Astrocyte of the spinal cord (primary cell): Measurements from ENCODE around the gene PCCA.
"Not testable (repeated sequence)": the region's sequence is repeated elsewhere in the genome, so short reads cannot be mapped to it uniquely, and the experiment has no call there.

ENCODE experiments used
- DNase-seq: peaks from one replicate; pipeline ENCODE4 v3.0.0; 2011; ENCODE audit warnings: low read depth, low spot score
- H3K4me3 ChIP-seq: 2 replicates; pipeline ENCODE4 v1.5.1; 2011; ENCODE audit warnings: low read depth, mild to moderate bottlenecking, low read length, moderate library complexity
- in situ Hi-C: cut with HindIII; loops from 2 replicates; pipeline ENCODE4 v1.10.0; 2017; ENCODE audit warnings: low sequenced_read_pairs
- TF ChIP-seq, protein P1 (sequence below): IDR thresholded peaks from 2 replicates; pipeline ENCODE4 v1.5.1; 2012; ENCODE audit warnings: low read depth, mild to moderate bottlenecking, low read length, inconsistent platforms

Gene PCCA

GRCh38 chr13:100521851-100522617, 433.1 kb downstream of the PCCA start:
- H3K4me3 ChIP-seq, result no peak overlapping the region
- no peak for DNase-seq
- TF ChIP-seq, protein P1, sequence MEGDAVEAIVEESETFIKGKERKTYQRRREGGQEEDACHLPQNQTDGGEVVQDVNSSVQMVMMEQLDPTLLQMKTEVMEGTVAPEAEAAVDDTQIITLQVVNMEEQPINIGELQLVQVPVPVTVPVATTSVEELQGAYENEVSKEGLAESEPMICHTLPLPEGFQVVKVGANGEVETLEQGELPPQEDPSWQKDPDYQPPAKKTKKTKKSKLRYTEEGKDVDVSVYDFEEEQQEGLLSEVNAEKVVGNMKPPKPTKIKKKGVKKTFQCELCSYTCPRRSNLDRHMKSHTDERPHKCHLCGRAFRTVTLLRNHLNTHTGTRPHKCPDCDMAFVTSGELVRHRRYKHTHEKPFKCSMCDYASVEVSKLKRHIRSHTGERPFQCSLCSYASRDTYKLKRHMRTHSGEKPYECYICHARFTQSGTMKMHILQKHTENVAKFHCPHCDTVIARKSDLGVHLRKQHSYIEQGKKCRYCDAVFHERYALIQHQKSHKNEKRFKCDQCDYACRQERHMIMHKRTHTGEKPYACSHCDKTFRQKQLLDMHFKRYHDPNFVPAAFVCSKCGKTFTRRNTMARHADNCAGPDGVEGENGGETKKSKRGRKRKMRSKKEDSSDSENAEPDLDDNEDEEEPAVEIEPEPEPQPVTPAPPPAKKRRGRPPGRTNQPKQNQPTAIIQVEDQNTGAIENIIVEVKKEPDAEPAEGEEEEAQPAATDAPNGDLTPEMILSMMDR, result no peak
- in situ Hi-C loops, result no loop called here

GRCh38 chr13:100522618-100523309, 433.9 kb downstream of the PCCA start:
- no peak for DNase-seq
- TF ChIP-seq, protein P1, result no peak
- no peak overlapping the region for H3K4me3 ChIP-seq
- in situ Hi-C loops, result no loop called here

GRCh38 chr13:100523411-100523810, 434.5 kb downstream of the PCCA start:
- H3K4me3 ChIP-seq, result no peak overlapping the region
- no peak for DNase-seq
- in situ Hi-C loops, result no loop called here
- TF ChIP-seq, protein P1, result no peak

DNA sequence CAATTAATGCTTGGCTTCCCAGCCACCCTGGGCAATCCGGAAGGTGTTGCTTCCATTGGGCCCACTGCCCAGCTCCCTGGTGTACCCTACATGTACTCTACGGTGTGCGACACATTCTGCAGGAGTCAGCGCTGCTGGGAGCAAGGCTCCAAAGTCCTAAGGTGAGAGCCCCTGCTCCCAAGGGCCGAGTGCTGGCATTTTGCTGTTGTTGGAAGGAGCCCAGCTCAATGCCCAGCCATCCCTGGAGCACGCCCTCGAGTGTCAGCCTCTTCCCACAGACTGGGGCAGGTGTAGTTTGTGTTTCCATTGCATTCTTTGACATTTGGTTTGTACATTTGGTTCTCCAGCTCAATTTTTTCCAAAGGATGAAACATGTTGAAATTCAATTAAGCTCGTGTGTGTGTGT, 435.1 kb downstream of the PCCA start:
- TF ChIP-seq, protein P1, result no peak
- in situ Hi-C loops, result no loop called here
- no peak overlapping the region for H3K4me3 ChIP-seq
- DNase-seq, result no peak

DNA sequence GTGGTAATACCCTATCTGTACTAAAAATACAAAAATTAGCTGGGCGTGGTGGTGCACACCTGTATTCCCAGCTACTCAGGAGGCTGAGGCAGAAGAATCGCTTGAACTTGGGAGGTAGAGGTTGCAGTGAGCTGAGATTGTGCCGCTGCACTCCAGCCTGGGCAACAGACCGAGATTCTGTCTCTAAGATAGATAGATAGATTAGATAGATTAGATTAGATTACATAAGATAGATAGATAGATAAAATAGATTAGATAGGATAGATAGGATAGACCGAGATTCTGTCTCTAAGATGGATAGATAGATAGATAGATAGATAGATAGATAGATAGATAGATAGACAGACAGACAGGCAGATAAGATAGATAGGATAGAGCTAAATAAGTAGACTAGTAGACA, 435.8 kb downstream of the PCCA start:
- H3K4me3 ChIP-seq, DNase-seq, in situ Hi-C loops: not testable (repeated sequence)

DNA sequence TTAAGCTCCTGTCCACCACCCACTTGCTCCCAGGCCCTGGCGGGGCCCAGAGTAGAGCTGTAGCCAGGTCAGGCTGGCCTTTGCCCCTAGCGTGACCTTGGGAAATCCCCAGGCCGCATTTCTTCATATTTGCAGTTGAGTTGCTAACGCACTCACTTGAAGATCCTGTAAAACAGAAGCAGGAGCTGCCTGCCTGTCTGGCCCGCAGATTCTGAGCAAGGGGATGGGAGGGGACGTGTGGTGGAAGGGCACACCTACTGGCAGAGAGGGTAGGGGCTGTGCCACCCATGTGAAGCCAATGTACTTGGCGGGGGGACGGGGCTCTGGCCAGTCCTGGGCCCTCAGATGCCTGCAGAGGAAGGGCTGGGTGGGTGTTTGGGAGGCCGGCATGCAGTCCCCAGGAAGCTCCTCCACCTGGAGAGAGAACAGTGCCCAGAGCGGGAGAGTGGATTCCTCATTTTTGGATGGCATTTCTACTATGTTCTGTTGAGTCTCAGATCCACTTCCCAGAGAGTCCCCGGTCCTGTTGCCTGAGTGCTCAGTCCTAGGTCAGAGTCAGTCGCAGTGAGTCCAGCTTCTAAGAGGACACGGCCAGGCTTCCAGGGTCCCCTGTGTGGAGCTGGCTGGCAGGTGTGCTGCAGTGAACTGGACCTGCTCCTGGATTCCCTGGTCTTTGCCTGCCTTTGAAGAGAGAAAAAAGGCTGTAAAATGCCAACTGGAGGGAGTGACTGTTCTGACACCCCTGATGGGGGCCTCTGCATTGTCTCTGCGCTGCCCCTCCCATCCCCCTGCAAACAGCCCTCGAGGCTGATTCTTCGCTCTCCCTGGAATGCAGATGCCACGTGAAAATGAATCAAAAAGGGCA, 436.8 kb downstream of the PCCA start:
- in situ Hi-C loops, result no loop called here
- TF ChIP-seq, protein P1, result no peak
- no peak for DNase-seq
- no peak overlapping the region for H3K4me3 ChIP-seq
